RKO (cell line): ENCODE data around the gene EML2.
A peak's percentile ranks its signal among the peaks of the same experiment; 100 is the strongest.

ENCODE experiments used
- DNase-seq: peaks from one replicate; pipeline ENCODE4 v3.0.0-alpha.2; 2016; ENCODE audit warnings: low spot score

The EML2 gene

GRCh38 chr19:45584332-45585157 lies 54.7 kb downstream of the EML2 start, which contains the start of gene OPA3:
Gene OPA3 (minus strand): TSS chr19:45584802. CDS start chr19:45584764, 38 bp downstream.
- DNase-seq = peak; percentile 99

GRCh38 chr19:45581576-45581975 lies 57.6 kb downstream of the EML2 start:
- no peak for DNase-seq

DNA sequence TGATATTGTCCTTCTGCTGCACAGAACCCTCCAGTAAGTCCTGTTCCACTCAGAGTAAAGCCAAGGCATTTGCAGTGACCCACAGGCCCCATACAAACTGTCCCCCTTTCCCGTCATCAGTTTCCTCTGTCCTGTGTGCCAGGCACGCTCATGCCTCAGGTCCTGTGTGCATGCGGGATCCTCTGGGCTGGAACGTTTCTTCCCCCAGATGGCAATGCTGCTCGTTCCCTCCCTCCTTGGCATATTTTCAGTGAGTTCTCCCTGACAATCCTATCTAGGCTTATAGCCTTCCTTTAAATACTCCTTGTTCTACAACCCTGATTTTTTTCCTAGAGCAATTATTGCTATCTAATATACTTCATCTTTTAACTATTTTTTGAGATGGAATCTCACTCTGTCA lies 60.3 kb downstream of the EML2 start:
- DNase-seq = no peak

GRCh38 chr19:45577111-45577905 lies 61.9 kb downstream of the EML2 start:
- peak; percentile 52 for DNase-seq

- DNase-seq = no peak
These were observed 62.5 kb downstream of the EML2 start for GRCh38 chr19:45576682-45577081.

- no peak for DNase-seq
These were observed 64.0 kb downstream of the EML2 start for GRCh38 chr19:45575216-45575615.

DNA sequence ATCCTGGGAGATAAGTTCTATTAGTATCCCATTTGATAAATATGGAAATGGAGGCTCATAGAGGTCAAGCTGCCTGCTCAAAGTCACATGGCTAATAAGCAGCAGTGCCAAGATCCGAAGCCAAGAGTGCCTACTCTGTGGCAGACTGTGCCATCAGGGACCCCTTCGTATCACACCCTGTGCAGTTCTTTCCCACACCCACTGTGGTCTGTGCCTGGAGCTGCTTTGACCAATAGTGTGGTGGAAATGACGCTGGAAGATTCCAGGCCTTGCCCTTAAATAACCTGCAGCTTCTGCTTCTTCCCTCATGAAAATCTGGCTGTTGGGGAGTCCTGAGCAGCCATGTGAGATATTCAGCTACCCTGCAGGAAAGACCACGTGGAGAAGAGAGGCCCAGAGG lies 64.7 kb downstream of the EML2 start:
- DNase-seq = no peak

GRCh38 chr19:45571457-45572220 lies 67.6 kb downstream of the EML2 start:
- DNase-seq = no peak

GRCh38 chr19:45569619-45570421 lies 69.4 kb downstream of the EML2 start:
- peak; percentile 33 for DNase-seq

DNA sequence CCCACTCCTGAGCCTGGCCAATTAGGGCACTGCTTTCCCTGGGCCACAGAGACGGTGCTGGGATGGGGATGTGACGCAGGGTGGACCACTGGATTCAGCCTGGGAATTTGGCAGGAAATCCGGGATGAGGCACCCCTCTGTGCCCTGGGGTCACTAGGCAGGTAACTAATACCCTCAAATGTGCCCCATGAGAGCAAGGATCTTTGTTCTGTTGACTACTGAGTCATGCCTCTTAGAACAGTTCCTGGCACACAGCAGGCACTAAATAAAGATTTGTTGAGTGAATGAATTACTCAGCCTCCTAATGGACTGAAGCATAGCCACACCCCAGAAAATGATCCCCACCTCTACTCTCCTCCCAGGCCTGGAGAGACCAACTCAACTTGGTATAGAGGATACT lies 70.5 kb downstream of the EML2 start:
- DNase-seq = peak; percentile 56

GRCh38 chr19:45567609-45568008 lies 71.6 kb downstream of the EML2 start:
- DNase-seq = no peak

GRCh38 chr19:45564131-45564780 lies 74.9 kb downstream of the EML2 start:
- DNase-seq = no peak

- no peak for DNase-seq
These were observed 78.5 kb downstream of the EML2 start for GRCh38 chr19:45560686-45561085.

- DNase-seq = no peak
These were observed 79.2 kb downstream of the EML2 start for GRCh38 chr19:45560038-45560437.
